SH-SY5Y (cell line): ENCODE data around the gene ASPG.

Source experiments
- GATA2 ChIP-seq: IDR thresholded peaks from 2 replicates; pipeline ENCODE4 v1.6.1; 2011; ENCODE audit warnings: mild to moderate bottlenecking, low read depth, low read length
- GATA3 ChIP-seq: IDR thresholded peaks from 2 replicates; pipeline ENCODE4 v1.6.1; 2011; ENCODE audit warnings: low read depth, mild to moderate bottlenecking, low read length, moderate library complexity

ASPG gene

GRCh38 chr14:104094056-104094708 is 8.7 kb downstream of the ASPG start:
- no peak for TF ChIP-seq GATA3
- no peak for TF ChIP-seq GATA2

DNA sequence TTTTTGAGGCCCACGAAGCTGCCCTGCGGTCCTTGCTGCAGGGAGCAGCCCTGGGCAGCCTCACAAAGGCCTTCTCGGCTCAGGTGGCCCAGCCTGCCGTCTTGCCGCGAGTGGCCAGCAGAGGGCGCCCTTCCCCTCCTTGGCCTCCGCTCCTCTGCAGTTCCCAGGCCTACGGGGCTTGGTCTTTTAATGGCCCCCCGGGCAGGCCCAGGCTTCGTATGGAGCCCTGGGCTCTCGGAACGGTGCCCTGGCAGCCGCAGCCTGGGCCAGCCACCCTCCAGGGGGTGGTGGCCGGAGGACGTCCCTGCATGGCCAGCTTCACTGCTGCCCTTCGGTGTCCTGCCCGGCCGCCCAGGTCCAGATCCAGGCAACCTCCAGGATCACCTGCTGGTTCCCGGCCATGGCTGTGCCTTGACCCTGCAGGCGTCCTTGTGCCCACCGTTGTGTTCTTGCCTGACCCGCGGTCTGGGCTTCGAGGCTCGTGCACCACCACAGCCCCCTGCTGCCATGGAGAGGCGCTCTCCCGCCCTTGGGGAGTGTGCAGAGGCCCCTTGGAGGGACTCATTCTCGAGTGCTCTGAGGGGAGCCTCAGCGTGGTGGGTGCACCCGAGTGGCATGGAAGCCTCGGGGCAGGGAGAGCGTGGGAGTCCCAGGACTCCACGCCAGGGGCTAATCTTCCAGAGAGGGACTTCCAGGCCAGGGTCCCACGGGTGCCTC is 9.4 kb downstream of the ASPG start:
- TF ChIP-seq GATA2 (no peak), GATA3 (no peak)

- no peak for TF ChIP-seq GATA2
- no peak for TF ChIP-seq GATA3
Measured at GRCh38 chr14:104095426-104096310, 10.2 kb downstream of the ASPG start.

GRCh38 chr14:104096318-104096717 is 10.8 kb downstream of the ASPG start:
- no peak for TF ChIP-seq GATA2
- no peak for TF ChIP-seq GATA3

GRCh38 chr14:104096751-104097700 is 11.5 kb downstream of the ASPG start:
- no peak for TF ChIP-seq GATA2
- no peak for TF ChIP-seq GATA3

DNA sequence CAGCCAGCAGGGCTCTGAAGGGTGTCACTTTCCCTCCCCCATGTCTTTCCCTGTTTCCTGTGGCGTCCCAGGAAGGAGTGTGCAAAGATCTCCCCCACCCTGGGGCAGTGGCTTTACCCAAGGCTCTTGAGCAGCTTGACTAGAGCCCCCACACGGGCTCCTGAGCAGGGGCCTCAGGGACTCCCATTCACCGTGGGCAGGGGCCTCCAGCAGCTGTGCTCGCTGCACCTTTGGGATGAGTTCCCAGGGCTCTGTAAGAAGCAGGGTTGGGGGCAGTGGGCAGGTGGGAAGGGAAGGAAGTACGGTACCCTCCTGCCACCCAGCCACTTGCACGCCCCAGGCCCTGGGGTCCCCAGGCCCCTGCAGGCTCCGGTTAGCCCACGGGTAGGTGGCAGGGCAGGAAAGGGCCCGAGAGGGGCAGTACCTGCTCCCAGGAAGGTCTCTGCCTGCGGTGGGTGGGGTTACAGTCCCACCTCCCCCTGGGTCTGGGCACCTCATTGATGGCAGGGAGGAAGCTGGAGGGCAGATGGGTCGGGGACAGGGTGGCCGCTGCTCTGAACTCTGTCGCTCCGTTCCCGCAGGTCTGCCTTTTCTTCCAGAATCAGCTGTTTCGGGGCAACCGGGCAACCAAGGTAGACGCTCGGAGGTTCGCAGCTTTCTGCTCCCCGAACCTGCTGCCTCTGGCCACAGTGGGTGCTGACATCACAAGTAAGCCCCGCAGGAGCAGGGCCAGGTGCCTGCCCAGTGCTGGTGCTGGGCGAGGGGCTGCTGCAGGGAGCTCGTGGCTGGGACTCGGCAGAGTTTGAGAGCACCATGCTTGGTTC is 13.0 kb downstream of the ASPG start:
- TF ChIP-seq GATA3, result no peak
- TF ChIP-seq GATA2, result no peak

DNA sequence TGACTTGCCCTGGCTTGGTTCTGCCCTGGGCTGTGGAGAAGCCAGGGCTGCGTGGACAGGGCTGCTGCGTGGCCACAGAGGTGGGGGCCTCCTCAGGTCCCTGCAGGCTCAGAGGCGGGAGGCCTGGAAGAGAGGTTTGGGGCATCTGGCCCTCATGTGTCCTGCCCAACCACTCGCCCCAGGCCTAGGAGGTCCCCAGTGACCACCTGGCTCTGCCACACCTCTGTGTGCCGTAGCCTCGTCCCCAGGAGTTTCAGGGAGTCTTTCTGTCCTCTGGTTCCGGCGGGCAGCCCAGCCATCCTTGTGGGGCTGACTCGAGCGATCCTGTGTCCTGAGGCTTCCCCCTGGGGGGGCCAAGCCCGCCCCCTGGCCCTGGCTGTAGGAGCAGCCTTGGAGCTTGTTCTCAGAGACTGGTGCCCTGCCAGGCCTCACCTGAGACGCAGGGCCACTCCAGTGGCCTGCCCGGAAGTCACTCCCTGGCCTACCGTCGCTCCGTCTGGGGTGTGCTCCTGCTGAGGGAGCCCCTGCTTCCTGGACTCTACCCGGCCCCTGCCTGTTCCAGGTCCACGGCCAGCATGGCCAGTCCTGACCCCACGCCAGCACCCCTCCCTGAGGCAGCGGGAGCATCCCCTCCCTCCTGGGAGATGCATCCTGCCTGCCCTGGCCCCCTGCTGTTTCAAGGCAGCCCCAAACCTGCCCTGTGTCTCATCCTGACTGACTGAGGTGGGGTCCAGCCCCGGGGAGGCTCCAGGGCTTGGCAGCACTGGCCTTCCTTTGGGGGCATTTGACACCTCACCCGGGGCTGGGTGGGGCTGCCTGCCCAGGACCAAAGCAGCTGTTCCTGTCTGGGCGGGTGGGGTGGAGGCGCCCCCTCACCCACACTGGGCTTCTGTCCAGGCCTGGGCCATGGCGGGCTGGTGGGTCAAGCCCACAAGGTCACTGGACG is 13.9 kb downstream of the ASPG start:
- TF ChIP-seq GATA2 (no peak), GATA3 (no peak)

- TF ChIP-seq GATA2 (no peak), GATA3 (no peak)
Measured at GRCh38 chr14:104100171-104101085, 14.9 kb downstream of the ASPG start.

GRCh38 chr14:104101086-104101621 is 15.7 kb downstream of the ASPG start:
- TF ChIP-seq GATA3, result no peak
- TF ChIP-seq GATA2, result no peak

GRCh38 chr14:104101651-104102281 is 16.3 kb downstream of the ASPG start:
- TF ChIP-seq GATA3 (no peak), GATA2 (no peak)
